HepG2 (cell line): Measurements from ENCODE around the gene SMIM1.

ENCODE experiments used
- CTCF ChIP-seq: sonication (generic); formaldehyde crosslinking; IDR thresholded peaks from 2 replicates; pipeline ENCODE4 v1.5.0; 2020; ENCODE audit warnings: mild to moderate bottlenecking, missing genetic modification reagents, moderate library complexity
- FOXO4 ChIP-seq: sonication (generic); formaldehyde crosslinking; conservative IDR thresholded peaks from 2 replicates; pipeline ENCODE4 v1.8.1; 2023; ENCODE audit warnings: missing genetic modification reagents
- MAX ChIP-seq: IDR thresholded peaks from 2 replicates; pipeline ENCODE4 v1.6.1; 2012; ENCODE audit warnings: inconsistent platforms
- POLR2AphosphoS5 ChIP-seq: IDR thresholded peaks from 2 replicates; pipeline ENCODE4 v1.6.1; 2012; ENCODE audit warnings: low read depth, low read length
- ZBTB46 ChIP-seq: sonication (generic); formaldehyde crosslinking; IDR thresholded peaks from 2 replicates; pipeline ENCODE4 v1.4.0; 2020; ENCODE audit warnings: mild to moderate bottlenecking, missing genetic modification reagents, borderline replicate concordance
- ZMYM2 ChIP-seq: sonication (generic); formaldehyde crosslinking; IDR thresholded peaks from 2 replicates; pipeline ENCODE4 v1.8.0; 2022; ENCODE audit warnings: mild to moderate bottlenecking, missing genetic modification reagents
- ZNF430 ChIP-seq: sonication (generic); formaldehyde crosslinking; IDR thresholded peaks from 2 replicates; pipeline ENCODE4 v1.9.0; 2021; ENCODE audit warnings: mild to moderate bottlenecking, missing genetic modification reagents
- ZNF589 ChIP-seq: sonication (generic); formaldehyde crosslinking; conservative IDR thresholded peaks from 2 replicates; pipeline ENCODE4 v1.8.0; 2022; ENCODE audit warnings: mild to moderate bottlenecking, moderate library complexity, missing genetic modification reagents

- TF ChIP-seq FOXO4 (CRISPR knock-in tag) (no peak), ZNF430 (CRISPR knock-in tag) (no peak), ZNF589 (CRISPR knock-in tag) (no peak), MAX (no peak), ZMYM2 (CRISPR knock-in tag) (no peak), CTCF (CRISPR knock-in tag) (no peak), ZBTB46 (CRISPR knock-in tag) (no peak), POLR2AphosphoS5 (no peak)
These were observed 44.0 kb downstream of the SMIM1 start for GRCh38 chr1:3816331-3817137.
